HEK293 (cell line): ENCODE results near the gene CMC1.

Experiments
- CTCF ChIA-PET: fragments of 350-600 bp; formaldehyde crosslinking; extraction: SDS; loops from one replicate; lab custom pipeline; 2021; ENCODE audit warnings: antibody characterized with exemption; lab: Yijun Ruan, JAX
- POLR2A ChIA-PET: fragments of 300-600 bp; formaldehyde crosslinking; extraction: SDS; loops from one replicate; lab custom pipeline; 2020; ENCODE audit warnings: antibody characterized with exemption, inconsistent platforms; lab: Yijun Ruan, JAX
- H3K27ac ChIP-seq: fragments of 200-500 bp; sonication (Bioruptor generic); 2 replicates; pipeline ENCODE4 v1.5.1; 2014; ENCODE audit warnings: low read depth, low read length, control low read depth, inconsistent platforms; ENCODE audit errors: extremely low read depth
- H3K36me3 ChIP-seq, 2 experiments: fragments of 200-500 bp in 1 of 2; sonication (Bioruptor generic) in 1 of 2; 1 replicate in 1 of 2; 2 replicates in 1 of 2; pipeline ENCODE4 v1.5.1; 2014 to 2017; ENCODE audit warnings: inconsistent platforms in 2 of 2, low read length in 2 of 2; ENCODE audit not compliant: control insufficient read depth in 2 of 2, insufficient read depth in 1 of 2
- H3K4me1 ChIP-seq: fragments of 200-500 bp; sonication (Bioruptor generic); 2 replicates; pipeline ENCODE4 v1.5.1; 2014; ENCODE audit warnings: mild to moderate bottlenecking, low read length, inconsistent platforms; ENCODE audit not compliant: control insufficient read depth, insufficient read depth
- H3K4me3 ChIP-seq: 2 replicates; pipeline ENCODE4 v1.5.1; 2011; ENCODE audit warnings: low read depth, mild to moderate bottlenecking, control low read depth, low read length, moderate library complexity
- H3K9me3 ChIP-seq: fragments of 200-500 bp; sonication (Bioruptor generic); 2 replicates; pipeline ENCODE4 v1.5.1; 2014; ENCODE audit warnings: low read depth, low read length, inconsistent platforms; ENCODE audit not compliant: control insufficient read depth, insufficient read depth
- BCL11B ChIP-seq: fragments of 450-650 bp; formaldehyde crosslinking; IDR thresholded peaks from 2 replicates; pipeline ENCODE4 v1.5.1; 2016; ENCODE audit warnings: low read depth, missing biosample characterization, missing genetic modification characterization
- GLI2 ChIP-seq: fragments of 450-650 bp; formaldehyde crosslinking; IDR thresholded peaks from 2 replicates; pipeline ENCODE4; 2017; ENCODE audit warnings: missing biosample characterization, missing genetic modification characterization, low read depth, borderline replicate concordance
- GLI4 ChIP-seq: fragments of 450-650 bp; formaldehyde crosslinking; IDR thresholded peaks from 2 replicates; pipeline ENCODE4 v1.5.1; 2016; ENCODE audit warnings: missing biosample characterization, missing genetic modification characterization
- HOXA7 ChIP-seq: sonication (generic); formaldehyde crosslinking; IDR thresholded peaks from 2 replicates; pipeline ENCODE4 v1.8.1; 2022; ENCODE audit warnings: missing genetic modification reagents, borderline replicate concordance
- IKZF3 ChIP-seq: fragments of 450-650 bp; IDR thresholded peaks from 2 replicates; pipeline ENCODE4 v1.5.0; 2018; ENCODE audit warnings: missing biosample characterization, mild to moderate bottlenecking, missing genetic modification characterization, moderate library complexity
- INSM2 ChIP-seq: fragments of 450-650 bp; formaldehyde crosslinking; IDR thresholded peaks from 2 replicates; pipeline ENCODE4 v1.5.1; 2016; ENCODE audit warnings: missing biosample characterization, missing genetic modification characterization
- KLF9 ChIP-seq: fragments of 450-650 bp; formaldehyde crosslinking; IDR thresholded peaks from 2 replicates; pipeline ENCODE4 v1.5.1; 2016; ENCODE audit warnings: missing biosample characterization, missing genetic modification characterization, low read depth
- ZBTB11 ChIP-seq: fragments of 450-650 bp; formaldehyde crosslinking; conservative IDR thresholded peaks from 2 replicates; pipeline ENCODE4 v1.5.1; 2016; ENCODE audit warnings: low read depth, missing biosample characterization, missing genetic modification characterization
- ZNF121 ChIP-seq: fragments of 450-650 bp; formaldehyde crosslinking; IDR thresholded peaks from 2 replicates; pipeline ENCODE4 v1.5.1; 2016; ENCODE audit warnings: missing biosample characterization, missing genetic modification characterization
- ZNF202 ChIP-seq: fragments of 450-650 bp; formaldehyde crosslinking; IDR thresholded peaks from 2 replicates; pipeline ENCODE4 v1.5.1; 2016; ENCODE audit warnings: missing biosample characterization, missing genetic modification characterization, borderline replicate concordance
- ZNF223 ChIP-seq: fragments of 450-650 bp; formaldehyde crosslinking; IDR thresholded peaks from 2 replicates; pipeline ENCODE4 v1.5.1; 2016; ENCODE audit warnings: missing biosample characterization, missing genetic modification characterization
- ZNF513 ChIP-seq: fragments of 450-650 bp; IDR thresholded peaks from 2 replicates; pipeline ENCODE4 v1.5.1; 2018; ENCODE audit warnings: missing biosample characterization, missing genetic modification characterization
- ZNF544 ChIP-seq: fragments of 450-650 bp; formaldehyde crosslinking; IDR thresholded peaks from 2 replicates; pipeline ENCODE4 v1.5.0; 2017; ENCODE audit warnings: missing biosample characterization, missing genetic modification characterization

CMC1 gene

GRCh38 chr3:28337230-28337629 lies 95.8 kb downstream of the CMC1 start (continued):
- TF ChIP-seq ZNF513 (tag by site-specific recombination) (no peak), ZNF544 (tag by site-specific recombination) (no peak), ZNF202 (tag by site-specific recombination) (no peak)
- TF ChIP-seq, all 188 proteins: peak for 0

- ChIA-PET POLR2A (no interaction called here), CTCF (no interaction called here)
- H3K4me1 ChIP-seq, result no peaks in the 10 kb centered on the region
- peaks cover 0 to 19% of the 10 kb centered on the region in 2 experiments for H3K36me3 ChIP-seq
- H3K27ac ChIP-seq, result no peak overlapping the region
- no peak for TF ChIP-seq ZNF223 (tag by site-specific recombination)
- TF ChIP-seq KLF9 (tag by site-specific recombination), result no peak
- no peak for TF ChIP-seq BCL11B (tag by site-specific recombination)
- TF ChIP-seq ZBTB11 (tag by site-specific recombination), result no peak
- no peak for TF ChIP-seq GLI4 (tag by site-specific recombination)
- H3K9me3 ChIP-seq, result no peaks in the 10 kb centered on the region
- no peak overlapping the region for H3K4me3 ChIP-seq
Observed at GRCh38 chr3:28343144-28343543, 101.7 kb downstream of the CMC1 start.

GRCh38 chr3:28345690-28346089 lies 104.3 kb downstream of the CMC1 start:
- no peaks in the 10 kb centered on the region for H3K36me3 ChIP-seq
- TF ChIP-seq HOXA7 (CRISPR knock-in tag), result no peak
- TF ChIP-seq IKZF3, result no peak
- no peak for TF ChIP-seq ZNF121 (tag by site-specific recombination)
- no peak for TF ChIP-seq INSM2 (tag by site-specific recombination)
- TF ChIP-seq GLI2 (tag by site-specific recombination), result no peak
- no peak overlapping the region for H3K4me3 ChIP-seq
- H3K4me1 ChIP-seq, result no peaks in the 10 kb centered on the region
- ChIA-PET POLR2A (no interaction called here), CTCF (interaction anchor here (2.3 kb wide), 1 partner anchor 12 kb away, joined by 11 read pairs; no protein-coding TSS in a partner anchor)
- H3K27ac ChIP-seq, result no peak overlapping the region
- H3K9me3 ChIP-seq, result no peaks in the 10 kb centered on the region
